Inflammatory macrophage (primary cell): Measurements from ENCODE around the gene CD300H.
"Not testable (repeated sequence)": the region's sequence is repeated elsewhere in the genome, so short reads cannot be mapped to it uniquely, and the experiment has no call there.

ENCODE experiments used
- DNase-seq, 2 donors: peaks; one replicate each; pipeline ENCODE4 v3.0.0-alpha.2; 2020 to 2022

CD300H gene

DNA sequence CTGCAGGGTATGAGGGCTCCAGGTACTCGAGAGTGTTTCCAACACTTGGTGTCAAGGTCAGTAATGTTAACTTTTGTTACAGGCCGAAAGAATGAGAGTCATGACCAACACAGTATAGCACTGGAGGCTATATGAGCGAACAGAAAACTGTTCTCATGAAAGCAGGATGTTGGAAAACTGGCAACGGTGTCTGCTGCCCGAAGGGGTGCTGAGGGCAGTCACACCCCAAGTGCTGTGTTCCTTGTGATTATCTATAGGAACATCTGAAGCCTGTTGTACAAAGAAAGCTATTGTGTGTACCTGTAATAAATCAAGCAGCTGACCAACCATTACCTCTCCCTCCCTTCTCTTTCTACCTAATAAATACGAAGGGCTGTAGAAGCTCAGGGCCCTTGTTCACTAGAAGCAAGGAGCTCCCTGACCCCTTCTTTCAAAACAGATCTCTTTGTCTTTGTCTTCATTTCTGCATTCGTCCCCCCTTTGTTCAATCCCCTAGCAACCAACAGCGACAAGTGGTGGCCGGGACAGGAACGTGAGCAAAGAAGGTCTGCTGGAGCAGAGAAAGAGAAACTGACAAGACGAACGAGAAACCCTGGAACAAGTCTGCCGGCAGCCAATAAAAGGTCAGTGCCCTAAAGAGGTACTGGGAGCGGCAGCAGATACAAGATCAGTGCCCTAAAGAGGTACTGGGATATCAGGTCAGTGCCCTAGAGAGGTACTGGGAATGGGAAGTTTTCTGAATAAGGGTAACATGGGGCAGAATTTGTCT lies 17.2 kb upstream of the CD300H start:
- no peak for DNase-seq

GRCh38 chr17:74582633-74583032 lies 15.3 kb upstream of the CD300H start:
- no peak for DNase-seq

DNA sequence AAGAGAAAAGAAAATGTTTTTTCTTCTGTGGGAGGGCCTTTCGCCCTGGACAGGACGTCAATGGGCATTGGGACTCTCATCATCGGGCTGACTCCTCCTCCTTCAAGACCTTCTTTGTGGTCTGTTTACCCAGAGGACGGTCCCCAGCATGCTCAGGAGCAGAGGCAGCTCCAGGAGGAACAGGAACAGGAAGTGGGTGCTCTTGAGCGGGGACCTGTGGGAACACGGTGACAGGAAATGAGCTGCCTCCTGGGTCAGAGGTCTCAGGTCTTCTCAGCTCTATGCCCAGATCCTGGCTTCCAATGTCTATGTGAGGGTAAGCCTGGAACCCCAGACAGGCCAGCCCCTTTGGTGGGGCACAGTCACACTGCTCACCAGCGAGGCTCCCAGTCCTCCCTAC lies 12.6 kb upstream of the CD300H start:
- peak in 1 of 2 donors; percentile 36 for DNase-seq

DNA sequence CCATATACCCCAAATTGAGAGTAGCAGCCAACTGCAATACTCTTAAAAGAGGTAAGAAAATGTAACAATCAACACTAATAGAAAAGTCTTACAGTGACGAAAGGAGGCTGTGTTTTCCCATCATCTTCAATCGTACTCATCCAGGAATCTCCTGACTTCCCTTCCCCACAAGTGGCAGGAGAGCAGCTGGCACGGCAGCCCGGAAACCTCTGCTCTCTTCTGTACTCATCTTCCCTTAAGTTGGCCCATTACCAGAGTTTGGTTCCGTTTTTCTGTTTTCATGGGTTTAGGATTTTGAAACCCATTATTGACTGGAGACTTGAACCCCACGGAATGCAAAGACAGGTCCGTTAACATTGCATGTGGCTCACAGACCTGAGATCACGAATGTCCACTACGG lies 11.7 kb upstream of the CD300H start:
- no peak for DNase-seq

- no peak for DNase-seq
These were observed 7.3 kb upstream of the CD300H start for GRCh38 chr17:74574489-74575142.

DNA sequence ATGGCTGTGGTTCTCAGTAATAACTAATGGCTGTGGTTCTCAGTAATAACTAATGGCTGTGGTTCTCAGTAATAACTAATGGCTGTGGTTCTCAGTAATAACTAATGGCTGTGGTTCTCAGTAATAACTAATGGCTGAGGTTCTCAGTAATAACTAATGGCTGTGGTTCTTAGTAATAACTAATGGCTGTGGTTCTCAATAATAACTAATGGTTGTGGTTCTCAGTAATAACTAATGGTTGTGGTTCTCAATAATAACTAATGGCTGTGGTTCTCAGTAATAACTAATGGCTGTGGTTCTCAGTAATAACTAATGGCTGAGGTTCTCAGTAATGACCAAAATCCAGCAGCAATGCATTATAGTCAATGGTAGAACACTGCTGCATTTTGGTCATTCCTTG lies 6.3 kb upstream of the CD300H start:
- DNase-seq, result not testable (repeated sequence)

GRCh38 chr17:74573169-74573568 lies 5.9 kb upstream of the CD300H start:
- no peak for DNase-seq

- DNase-seq, result peak in 1 of 2 donors; percentile 41
These were observed 4.4 kb upstream of the CD300H start for GRCh38 chr17:74571621-74572270.

DNA sequence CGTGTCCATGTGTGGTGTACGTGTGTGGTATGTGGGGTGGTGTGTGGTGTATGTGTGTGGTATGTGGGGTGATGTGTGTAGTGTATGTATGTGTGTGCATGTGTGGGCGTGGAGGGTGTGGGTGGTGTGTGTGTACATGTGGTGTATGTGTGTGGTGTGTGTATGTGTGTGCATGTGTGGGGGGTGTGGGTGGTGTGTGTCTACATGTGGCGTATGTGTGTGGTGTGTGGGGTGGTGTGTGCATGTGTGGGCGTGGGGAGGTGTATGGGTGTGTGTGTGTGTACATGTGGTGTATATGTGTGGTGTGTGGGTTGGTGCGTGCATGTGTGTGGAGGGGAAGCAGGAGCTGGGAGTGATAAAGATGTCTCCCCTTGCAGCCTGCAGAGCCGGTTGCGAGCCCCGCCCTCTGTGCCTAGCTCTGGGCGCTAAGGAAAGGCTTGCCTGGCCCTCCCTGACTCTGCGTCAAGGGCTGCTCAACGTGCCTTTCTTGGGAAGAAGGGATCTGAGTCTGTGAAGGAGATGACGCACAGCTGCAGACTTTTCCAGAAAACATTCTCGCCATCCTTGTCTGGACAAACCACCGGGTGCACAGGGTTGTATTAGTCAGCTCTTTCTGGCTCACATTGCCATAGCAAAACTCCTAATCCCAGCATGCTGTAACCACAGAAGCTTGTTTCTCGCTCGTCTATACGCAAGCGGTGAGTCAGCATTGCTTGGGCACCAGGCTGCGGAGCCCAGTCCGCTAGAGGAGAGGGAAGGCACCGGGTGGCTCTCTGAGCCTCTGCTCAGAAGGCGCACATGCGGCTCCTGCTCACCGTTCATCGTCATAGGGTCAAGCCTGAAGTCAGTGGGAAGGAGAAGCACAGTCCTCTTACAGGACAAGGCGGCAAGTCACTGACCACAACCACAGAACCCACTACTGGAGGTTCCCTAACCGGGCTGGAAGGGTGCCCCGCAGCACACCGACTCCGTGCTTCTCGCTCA lies 2.0 kb upstream of the CD300H start:
- peak; percentile 91 to 94 for DNase-seq

- no peak for DNase-seq
These were observed 981 bp upstream of the CD300H start for GRCh38 chr17:74568106-74568873.

GRCh38 chr17:74566132-74566753 lies 1.1 kb downstream of the CD300H start:
- peak; percentile 34 to 63 for DNase-seq

DNA sequence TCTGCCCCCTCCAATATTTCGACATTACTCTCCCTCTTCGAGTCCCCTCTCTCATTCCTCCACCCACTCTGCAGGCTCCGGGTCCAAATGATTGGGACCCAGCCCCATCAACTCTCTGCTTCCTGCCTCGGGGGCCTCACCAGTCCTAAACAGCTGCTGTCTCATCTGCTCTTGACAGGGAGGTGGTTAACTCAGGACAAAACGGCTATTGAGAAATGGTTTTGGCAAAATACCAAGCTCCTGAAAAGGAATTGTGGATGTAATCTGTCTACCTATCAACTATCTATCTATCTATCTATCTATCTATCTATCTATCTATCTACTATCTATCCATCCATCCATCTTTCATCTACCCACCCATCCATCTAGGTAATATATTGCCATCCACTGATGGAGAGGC lies 2.2 kb downstream of the CD300H start:
- no peak for DNase-seq

DNA sequence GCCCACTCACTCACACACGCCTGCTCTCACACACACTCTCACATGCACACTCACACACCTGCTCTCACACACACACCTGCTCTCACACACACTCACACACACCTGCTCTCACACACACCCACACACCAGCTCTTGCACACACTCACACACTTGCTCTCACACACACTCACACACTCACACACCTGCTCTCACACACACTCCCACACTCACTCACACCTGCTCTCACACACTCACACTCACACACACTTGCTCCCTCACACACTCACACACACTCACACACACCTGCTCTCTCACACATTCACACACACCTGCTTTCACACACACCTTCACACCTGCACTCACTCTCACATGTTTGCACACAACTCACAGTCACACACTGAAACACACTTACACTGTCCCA lies 4.0 kb downstream of the CD300H start:
- no peak for DNase-seq

DNA sequence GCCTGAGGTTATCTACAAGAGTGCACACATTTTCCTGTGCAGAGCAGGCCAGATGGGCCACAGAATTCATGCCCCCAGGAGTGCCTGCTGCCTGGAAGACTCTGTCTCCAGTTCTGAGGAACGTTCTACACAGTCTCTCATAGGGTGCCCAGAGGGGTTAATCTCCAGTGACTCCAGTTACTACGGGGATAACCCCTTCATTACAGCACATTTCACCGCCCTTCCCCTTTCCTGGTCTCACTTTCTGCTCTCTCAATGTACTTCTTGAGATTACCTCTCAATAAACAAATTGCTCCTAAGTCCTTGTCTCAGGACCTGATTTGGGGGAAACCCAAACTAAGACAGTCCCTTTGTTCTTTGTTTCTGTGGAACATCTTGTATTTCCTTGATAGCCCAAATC lies 5.7 kb downstream of the CD300H start:
- DNase-seq, result peak in 1 of 2 donors; percentile 18

- DNase-seq, result no peak
These were observed 8.3 kb downstream of the CD300H start for GRCh38 chr17:74558882-74559519.

- peak in 1 of 2 donors; percentile 42 for DNase-seq
These were observed 8.9 kb downstream of the CD300H start for GRCh38 chr17:74558402-74558801.

GRCh38 chr17:74555427-74555940 lies 11.8 kb downstream of the CD300H start:
- no peak for DNase-seq

DNA sequence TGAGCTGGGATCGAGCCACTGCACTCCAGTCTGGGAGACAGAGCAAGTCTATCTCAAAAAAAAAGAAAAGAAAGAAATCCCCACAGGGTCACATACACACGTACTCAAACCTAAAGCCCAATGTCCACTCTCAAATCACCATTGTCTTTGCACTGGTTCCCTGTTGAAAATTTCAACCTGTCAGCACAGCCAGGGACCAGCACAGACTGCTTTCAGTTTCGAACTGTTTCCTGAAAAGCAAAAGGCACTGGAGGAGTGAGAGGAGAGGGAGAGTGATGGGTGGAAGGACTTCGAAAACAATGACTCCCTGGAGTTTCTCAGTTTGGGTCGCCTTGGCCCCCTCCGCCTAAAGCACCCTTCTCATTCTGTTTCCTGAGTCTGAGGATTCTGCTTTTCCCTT lies 12.4 kb downstream of the CD300H start:
- no peak for DNase-seq

GRCh38 chr17:74552037-74552436 lies 15.3 kb downstream of the CD300H start:
- no peak for DNase-seq

DNA sequence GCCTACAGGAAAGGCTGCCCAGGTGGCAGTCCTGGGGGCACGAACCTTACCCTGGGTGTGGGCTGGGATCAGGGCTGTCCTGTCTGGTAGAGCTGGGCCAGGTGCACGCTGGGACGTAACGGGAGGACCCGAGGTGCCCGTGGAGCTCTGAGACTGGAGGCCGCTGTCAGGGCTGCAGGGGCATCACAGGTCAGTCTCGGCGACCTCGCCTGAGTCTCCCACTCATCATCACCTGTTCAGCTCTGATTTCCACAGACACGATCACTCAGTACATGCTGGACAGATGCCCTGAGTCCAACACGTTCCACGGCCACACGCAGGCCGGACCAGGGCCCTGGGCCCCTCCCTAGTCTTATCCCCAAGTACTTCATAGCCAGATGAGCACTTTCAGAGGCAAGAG lies 16.7 kb downstream of the CD300H start:
- no peak for DNase-seq

DNA sequence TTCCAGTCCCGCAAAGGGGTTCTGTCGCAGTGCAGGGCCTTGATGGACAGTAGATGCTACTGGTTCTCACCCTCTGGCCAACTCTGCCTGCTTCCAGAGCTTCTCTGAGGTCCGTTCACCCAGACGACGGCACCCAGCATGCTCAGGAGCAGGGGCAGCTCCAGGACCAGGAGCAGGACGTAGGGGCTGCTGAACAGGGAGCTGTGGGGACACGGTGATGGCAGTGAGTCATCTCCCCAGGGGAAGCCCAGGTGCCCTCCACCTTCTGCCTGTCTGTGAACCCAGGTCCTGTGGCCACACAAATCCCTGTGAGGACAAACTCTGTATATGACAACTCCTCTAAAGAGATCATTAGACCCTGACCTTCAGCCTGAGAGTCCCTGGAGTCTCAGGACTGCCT lies 18.0 kb downstream of the CD300H start:
- no peak for DNase-seq
